GM21717 (cell line): ENCODE data around the gene POC1A.
A peak's percentile ranks its signal among the peaks of the same experiment; 100 is the strongest.
"Not testable (repeated sequence)": the region's sequence is repeated elsewhere in the genome, so short reads cannot be mapped to it uniquely, and the experiment has no call there.

Experiments
- ATAC-seq: cut with Tn5 transposase; IDR thresholded peaks from one replicate; pipeline ENCODE4 v1.9.1; 2021; ENCODE audit warnings: mild to moderate bottlenecking, moderate library complexity; ENCODE audit not compliant: unreplicated experiment

POC1A gene

GRCh38 chr3:52036222-52036694 is 118.0 kb downstream of the POC1A start:
- peak; percentile 63 for ATAC-seq

GRCh38 chr3:52034651-52035050 is 119.6 kb downstream of the POC1A start:
- no peak for ATAC-seq

GRCh38 chr3:52034212-52034611 is 120.0 kb downstream of the POC1A start:
- ATAC-seq: no peak

- not testable (repeated sequence) for ATAC-seq
These were observed 120.5 kb downstream of the POC1A start for GRCh38 chr3:52033748-52034147.

- ATAC-seq: no peak
These were observed 121.4 kb downstream of the POC1A start for GRCh38 chr3:52032702-52033408.

- no peak for ATAC-seq
These were observed 122.3 kb downstream of the POC1A start for GRCh38 chr3:52031896-52032295.

- ATAC-seq: no peak
These were observed 123.4 kb downstream of the POC1A start for GRCh38 chr3:52030714-52031310.

- no peak for ATAC-seq
These were observed 124.7 kb downstream of the POC1A start for GRCh38 chr3:52029535-52029934.

- ATAC-seq: no peak
These were observed 125.2 kb downstream of the POC1A start for GRCh38 chr3:52029053-52029452.

- no peak for ATAC-seq
These were observed 125.7 kb downstream of the POC1A start for GRCh38 chr3:52028572-52028971.

GRCh38 chr3:52026041-52026440 is 128.2 kb downstream of the POC1A start:
- no peak for ATAC-seq

- no peak for ATAC-seq
These were observed 128.8 kb downstream of the POC1A start for GRCh38 chr3:52025453-52025852.
